Body of pancreas (tissue), 4 donors: ENCODE data around the gene DENND1A.

ENCODE experiments used
- POLR2A ChIP-seq, 3 donors: fragments of 450-650 bp; IDR thresholded peaks; one replicate each; pipeline ENCODE4 v1.6.1; 2016; ENCODE audit warnings: antibody characterized with exemption in 3 of 3, mild to moderate bottlenecking in 2 of 3
- TF ChIP-seq, protein P1 (sequence below), 7 experiments: fragments of 450-650 bp in 4 of 7; fragments of 200-600 bp in 3 of 7; sonication (generic) in 3 of 7; IDR thresholded peaks; one replicate each; pipeline ENCODE4 v1.5.1; 2016 to 2019; ENCODE audit warnings: antibody characterized with exemption in 7 of 7

DNA sequence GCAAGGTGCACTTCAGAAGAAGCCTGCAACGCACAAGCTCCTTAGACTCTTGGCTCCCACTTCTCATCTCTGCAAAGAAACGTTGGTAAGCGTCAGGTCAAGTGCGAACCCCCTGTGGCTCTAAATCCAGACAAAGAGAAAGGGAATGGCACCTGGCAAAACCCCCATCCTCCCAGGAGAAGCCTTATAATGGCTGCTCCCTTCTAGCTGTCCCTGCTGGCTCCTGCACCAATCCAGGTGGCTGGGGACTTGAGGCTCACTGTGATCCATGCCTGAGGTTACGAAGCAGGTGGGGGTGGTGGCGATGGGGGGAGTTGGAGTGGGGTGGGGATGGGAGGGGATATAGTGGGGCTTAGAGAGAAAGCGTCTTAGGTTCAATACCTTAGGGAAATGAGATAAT lies 272.8 kb downstream of the DENND1A start:
- no peak for TF ChIP-seq POLR2A (IDR thresholded peaks at IDR 0.05)
- TF ChIP-seq, protein P1, sequence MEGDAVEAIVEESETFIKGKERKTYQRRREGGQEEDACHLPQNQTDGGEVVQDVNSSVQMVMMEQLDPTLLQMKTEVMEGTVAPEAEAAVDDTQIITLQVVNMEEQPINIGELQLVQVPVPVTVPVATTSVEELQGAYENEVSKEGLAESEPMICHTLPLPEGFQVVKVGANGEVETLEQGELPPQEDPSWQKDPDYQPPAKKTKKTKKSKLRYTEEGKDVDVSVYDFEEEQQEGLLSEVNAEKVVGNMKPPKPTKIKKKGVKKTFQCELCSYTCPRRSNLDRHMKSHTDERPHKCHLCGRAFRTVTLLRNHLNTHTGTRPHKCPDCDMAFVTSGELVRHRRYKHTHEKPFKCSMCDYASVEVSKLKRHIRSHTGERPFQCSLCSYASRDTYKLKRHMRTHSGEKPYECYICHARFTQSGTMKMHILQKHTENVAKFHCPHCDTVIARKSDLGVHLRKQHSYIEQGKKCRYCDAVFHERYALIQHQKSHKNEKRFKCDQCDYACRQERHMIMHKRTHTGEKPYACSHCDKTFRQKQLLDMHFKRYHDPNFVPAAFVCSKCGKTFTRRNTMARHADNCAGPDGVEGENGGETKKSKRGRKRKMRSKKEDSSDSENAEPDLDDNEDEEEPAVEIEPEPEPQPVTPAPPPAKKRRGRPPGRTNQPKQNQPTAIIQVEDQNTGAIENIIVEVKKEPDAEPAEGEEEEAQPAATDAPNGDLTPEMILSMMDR (IDR thresholded peaks at IDR 0.05): no peak
